Caco-2 (cell line): Measurements from ENCODE around the gene GRK3. TPM values are rescaled to one million over a fixed set of nuclear protein-coding genes. Genes with fewer than 3 reads are reported as not detected.
A peak's percentile ranks its signal among the peaks of the same experiment; 100 is the strongest.

Experiments
- BruUV-seq: library from RNA; stranded (reverse); fragments of 400-500 nt; replicated peaks from 2 replicates; lab custom pipeline; 2021; lab: Mats Ljungman, UMichigan
- CTCF ChIA-PET: fragments of 300-600 bp; sonication (Branson Sonifier 250); formaldehyde crosslinking; loops from one replicate; lab custom pipeline; 2022; ENCODE audit warnings: antibody characterized with exemption; lab: Charles Lee
- POLR2A ChIA-PET: fragments of 300-600 bp; sonication (Branson Sonifier 250); formaldehyde crosslinking; loops from one replicate; lab custom pipeline; 2022; ENCODE audit warnings: antibody characterized with exemption; lab: Charles Lee
- DNase-seq, 2 experiments: peaks; one replicate each; pipeline versions ENCODE4 v3.0.0 to v3.0.0-alpha.2; 2020 to 2022
- H3K27me3 ChIP-seq: replicated peaks from 2 replicates; pipeline ENCODE4 v1.6.0; 2011; ENCODE audit warnings: low read length; ENCODE audit not compliant: control insufficient read depth, insufficient read depth
- H3K36me3 ChIP-seq: 2 replicates; pipeline ENCODE4 v1.5.1; 2011; ENCODE audit warnings: low read length; ENCODE audit not compliant: control insufficient read depth, insufficient read depth
- H3K4me1 ChIP-seq: fragments of 250-450 bp; sonication (Bioruptor Pico); 2 replicates; pipeline ENCODE4 v1.5.1; 2020; ENCODE audit warnings: mild to moderate bottlenecking
- H3K4me3 ChIP-seq: 2 replicates; pipeline ENCODE4 v1.5.1; 2011; ENCODE audit warnings: low read depth, mild to moderate bottlenecking, control low read depth, low read length
- H3K9me3 ChIP-seq: fragments of 250-450 bp; sonication (Bioruptor Pico); 2 replicates; pipeline ENCODE4 v1.5.1; 2020; ENCODE audit warnings: mild to moderate bottlenecking, moderate library complexity
- H3K27ac Mint-ChIP-seq: one replicate; pipeline ENCODE4 v1.8.0; 2022; ENCODE audit warnings: mixed read lengths; ENCODE audit not compliant: unreplicated experiment
- H3K27me3 Mint-ChIP-seq: one replicate; pipeline ENCODE4 v1.8.0; 2022; ENCODE audit warnings: mixed read lengths; ENCODE audit not compliant: insufficient read depth, unreplicated experiment
- H3K36me3 Mint-ChIP-seq: one replicate; pipeline ENCODE4 v1.8.0; 2022; ENCODE audit warnings: mild to moderate bottlenecking, mixed read lengths; ENCODE audit not compliant: insufficient read depth, unreplicated experiment
- H3K4me1 Mint-ChIP-seq: one replicate; pipeline ENCODE4 v1.8.0; 2022; ENCODE audit warnings: low read depth, mixed read lengths; ENCODE audit not compliant: unreplicated experiment
- H3K4me3 Mint-ChIP-seq: one replicate; pipeline ENCODE4 v1.8.0; 2022; ENCODE audit warnings: mild to moderate bottlenecking, moderate library complexity, mixed read lengths; ENCODE audit not compliant: unreplicated experiment
- H3K9me3 Mint-ChIP-seq: one replicate; pipeline ENCODE4 v1.8.0; 2022; ENCODE audit warnings: mixed read lengths; ENCODE audit not compliant: unreplicated experiment
- CTCF ChIP-seq, 2 experiments: fragments of 200-600 bp in 1 of 2; IDR thresholded peaks; 1 replicate in 1 of 2; 2 replicates in 1 of 2; pipeline versions ENCODE4 v1.5.1 to v1.8.0; 2011 to 2022; ENCODE audit warnings: antibody characterized with exemption in 1 of 2, control low read depth in 1 of 2, inconsistent platforms in 1 of 2, low read depth in 1 of 2, low read length in 1 of 2, mild to moderate bottlenecking in 1 of 2, moderate library complexity in 1 of 2; ENCODE audit not compliant: insufficient read depth in 1 of 2, severe bottlenecking in 1 of 2, unreplicated experiment in 1 of 2
- intact Hi-C: fragments of 100-400 bp; cut with micrococcal nuclease; formaldehyde crosslinking; loops from one replicate; pipeline ENCODE4 v1.10.0; 2022; ENCODE audit not compliant: unreplicated experiment
- total RNA-seq: library from RNA; stranded (reverse); gene quantifications from 2 replicates; pipeline ENCODE4 v1.2.3, GENCODE V29; 2022

Gene GRK3
- total RNA-seq, 1 experiment from 2014 or later: 9.7 TPM

GRCh38 chr22:25760294-25760693 lies 195.8 kb downstream of the GRK3 start:
- Mint-ChIP-seq H3K27me3 (no peaks in the 10 kb centered on the region), H3K4me3 (no peak overlapping the region), H3K27ac (no peak overlapping the region), H3K4me1 (peaks cover 9% of the 10 kb centered on the region), H3K36me3 (peaks cover 5% of the 10 kb centered on the region), H3K9me3 (peaks cover 9% of the 10 kb centered on the region)
- ChIA-PET CTCF (interaction anchor here (0.7 to 1.1 kb wide), 3 partner anchors 13 to 216 kb away, joined by 3 to 6 read pairs (median 3); no protein-coding TSS in a partner anchor), POLR2A (no interaction called here)
- TF ChIP-seq CTCF (IDR thresholded peaks at IDR 0.05; ENCODE audit: insufficient read depth in 1 of 2, low read depth in 1 of 2, low read length in 1 of 2, severe bottlenecking in 1 of 2, unreplicated experiment in 1 of 2): no peak
- no peak overlapping the region for H3K4me3 ChIP-seq
- no TSS peak for BruUV-seq
- DNase-seq: no peak
- intact Hi-C loops: no loop called here
- peaks cover 32% of the 10 kb centered on the region for H3K4me1 ChIP-seq
- H3K27me3 ChIP-seq: no peaks in the 10 kb centered on the region
- H3K36me3 ChIP-seq: no peaks in the 10 kb centered on the region
- peaks cover 3% of the 10 kb centered on the region; the same call in 1 of the 2 replicates for H3K9me3 ChIP-seq

- H3K27me3 ChIP-seq: no peaks in the 10 kb centered on the region
- no peak overlapping the region for H3K4me3 ChIP-seq
- no peak for DNase-seq
- ChIA-PET POLR2A (interaction anchor here (0.6 kb wide), 1 partner anchor 79 kb away, joined by 9 read pairs; no protein-coding TSS in a partner anchor), CTCF (interaction anchor here (0.7 to 1.9 kb wide), 3 partner anchors 12 to 119 kb away, joined by 3 to 7 read pairs (median 3); no protein-coding TSS in a partner anchor)
- H3K9me3 ChIP-seq: peaks cover 8% of the 10 kb centered on the region
- no peaks in the 10 kb centered on the region for H3K36me3 ChIP-seq
- Mint-ChIP-seq H3K27ac (peak overlapping the region; percentile 40), H3K4me1 (peaks cover 9% of the 10 kb centered on the region), H3K27me3 (no peaks in the 10 kb centered on the region), H3K4me3 (no peak overlapping the region), H3K36me3 (peaks cover 5% of the 10 kb centered on the region), H3K9me3 (peaks cover 15% of the 10 kb centered on the region)
- intact Hi-C loops: no loop called here
- no peak for TF ChIP-seq CTCF (IDR thresholded peaks at IDR 0.05; ENCODE audit: insufficient read depth in 1 of 2, low read depth in 1 of 2, low read length in 1 of 2, severe bottlenecking in 1 of 2, unreplicated experiment in 1 of 2)
- H3K4me1 ChIP-seq: peaks cover 32% of the 10 kb centered on the region
- no TSS peak for BruUV-seq
Measured at GRCh38 chr22:25760848-25761595, 196.5 kb downstream of the GRK3 start.

- intact Hi-C loops: loop anchor here (1.0 kb wide), 1 partner anchor 36 kb away; no protein-coding TSS in a partner anchor
- DNase-seq: peak; percentile 58 to 65
- BruUV-seq: no TSS peak
- Mint-ChIP-seq H3K4me1 (peaks cover 9% of the 10 kb centered on the region), H3K27me3 (no peaks in the 10 kb centered on the region), H3K27ac (peak overlapping the region; percentile 65), H3K4me3 (peak overlapping the region; percentile 32), H3K36me3 (peaks cover 5% of the 10 kb centered on the region), H3K9me3 (peaks cover 26% of the 10 kb centered on the region)
- CTCF ChIA-PET: interaction anchor here (1.9 kb wide), 1 partner anchor 11 kb away, joined by 7 read pairs; no protein-coding TSS in a partner anchor
- no peak overlapping the region for H3K4me3 ChIP-seq
- peaks cover 32% of the 10 kb centered on the region for H3K4me1 ChIP-seq
- no peaks in the 10 kb centered on the region for H3K36me3 ChIP-seq
- H3K9me3 ChIP-seq: peaks cover 14% of the 10 kb centered on the region
- POLR2A ChIA-PET: interaction anchor here (0.5 kb wide), 1 partner anchor 299 kb away, joined by 4 read pairs; no protein-coding TSS in a partner anchor
- no peaks in the 10 kb centered on the region for H3K27me3 ChIP-seq
- no peak for TF ChIP-seq CTCF (IDR thresholded peaks at IDR 0.05; ENCODE audit: insufficient read depth in 1 of 2, low read depth in 1 of 2, low read length in 1 of 2, severe bottlenecking in 1 of 2, unreplicated experiment in 1 of 2)
Measured at GRCh38 chr22:25762147-25762546, 197.7 kb downstream of the GRK3 start.
